NCI-H1048 (cell line): ENCODE results near the gene AGRN.

Experiments
- DNase-seq: peaks from one replicate; lab custom pipeline; 2025; lab: John Stamatoyannopoulos, UW

The AGRN gene

DNA sequence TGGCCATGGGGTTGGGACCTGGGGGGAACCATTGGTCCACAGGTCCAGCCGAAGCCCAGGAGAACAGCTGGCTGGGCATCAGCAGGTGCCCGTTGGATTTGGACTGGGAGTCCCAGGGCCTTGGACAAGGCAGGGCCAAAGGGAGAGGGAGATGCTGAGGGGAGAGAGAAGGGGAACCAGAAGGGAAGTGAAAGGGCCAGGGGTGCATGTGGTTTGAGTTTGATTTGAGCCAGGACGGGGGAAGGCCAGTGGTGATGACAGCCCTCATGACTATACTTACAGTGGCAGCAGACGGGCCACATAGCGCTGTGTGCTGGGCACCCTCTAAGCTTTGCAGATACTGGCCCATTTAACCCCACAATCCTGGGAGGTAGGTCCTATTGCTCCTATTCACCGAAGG is 18.8 kb downstream of the AGRN start:
- no peak for DNase-seq

DNA sequence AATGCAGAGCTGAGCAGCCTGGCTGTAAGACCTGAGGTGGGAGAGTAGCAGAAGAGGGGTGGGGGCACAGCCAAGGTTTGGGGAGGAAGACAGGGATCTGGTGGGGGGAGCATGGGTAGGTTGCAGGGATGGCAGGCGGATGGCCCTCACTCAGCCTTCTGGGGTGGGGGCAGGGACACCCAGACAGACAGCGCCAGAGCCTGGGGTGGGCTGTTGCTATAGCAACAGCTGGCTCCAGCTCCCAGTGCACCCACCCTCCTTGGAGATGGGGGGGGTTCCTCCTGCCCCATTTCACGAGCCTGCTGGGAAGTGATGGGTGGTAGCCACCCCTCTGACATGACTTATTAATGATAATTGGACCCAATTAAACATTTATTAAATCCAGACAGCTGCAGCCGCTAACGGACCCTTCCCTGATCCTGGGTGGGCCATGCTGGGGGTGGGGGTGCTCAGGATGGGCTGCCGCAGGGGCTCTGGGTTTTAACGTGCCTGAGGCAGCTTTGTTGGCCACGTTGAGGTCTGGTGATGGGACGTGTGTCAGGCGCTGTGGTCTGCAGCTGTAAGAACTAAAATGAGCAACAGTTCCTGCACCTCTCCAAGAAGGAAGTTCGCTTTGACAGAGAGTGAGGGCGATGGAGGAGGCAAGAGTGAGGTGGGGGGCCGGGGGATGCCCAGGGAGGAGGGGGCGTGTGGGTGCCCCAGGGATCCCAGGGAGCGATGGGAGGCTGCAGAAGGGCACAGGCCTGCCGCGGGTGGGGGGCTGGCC is 19.4 kb downstream of the AGRN start:
- no peak for DNase-seq

DNA sequence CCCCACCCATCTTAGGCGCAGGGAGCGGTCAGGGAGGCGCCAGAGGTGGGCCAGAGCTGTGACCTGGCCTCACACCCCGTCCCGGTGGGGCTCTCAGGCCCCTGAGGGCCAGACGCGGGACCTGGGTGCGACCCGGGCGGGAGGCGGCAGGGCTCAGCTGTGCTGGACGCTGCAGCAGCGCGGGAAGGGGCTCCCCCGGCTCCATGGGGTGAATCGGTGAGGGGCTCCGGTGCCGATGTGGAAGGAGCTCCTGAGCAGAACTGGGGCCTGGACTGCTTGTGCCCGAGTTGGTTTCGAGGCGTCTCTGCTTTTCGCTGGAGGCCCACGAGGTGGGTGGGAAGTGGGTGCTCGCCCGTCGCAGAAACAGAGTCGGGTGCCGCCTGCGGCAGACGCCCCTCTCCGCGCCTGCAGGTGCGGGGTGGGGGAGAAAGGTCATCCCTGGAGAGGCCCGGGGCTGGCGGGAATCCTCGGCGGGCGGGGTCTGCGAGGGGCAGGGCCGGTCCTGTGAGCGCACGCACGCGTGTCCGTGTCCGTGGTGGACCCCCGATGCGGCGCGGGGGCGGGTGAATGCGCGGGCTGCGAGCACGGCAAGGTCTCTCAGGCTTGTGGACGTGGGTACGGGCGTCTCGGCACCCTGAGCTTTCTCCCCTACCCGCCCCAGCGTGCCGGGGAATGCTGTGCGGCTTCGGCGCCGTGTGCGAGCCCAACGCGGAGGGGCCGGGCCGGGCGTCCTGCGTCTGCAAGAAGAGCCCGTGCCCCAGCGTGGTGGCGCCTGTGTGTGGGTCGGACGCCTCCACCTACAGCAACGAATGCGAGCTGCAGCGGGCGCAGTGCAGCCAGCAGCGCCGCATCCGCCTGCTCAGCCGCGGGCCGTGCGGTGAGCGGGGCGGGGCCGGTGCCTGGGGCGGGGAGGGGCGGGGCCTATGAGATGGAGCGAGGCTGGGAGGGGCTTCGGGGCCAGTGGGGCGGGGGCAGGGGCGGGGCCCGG is 20.4 kb downstream of the AGRN start:
- peak; percentile 76 for DNase-seq

DNA sequence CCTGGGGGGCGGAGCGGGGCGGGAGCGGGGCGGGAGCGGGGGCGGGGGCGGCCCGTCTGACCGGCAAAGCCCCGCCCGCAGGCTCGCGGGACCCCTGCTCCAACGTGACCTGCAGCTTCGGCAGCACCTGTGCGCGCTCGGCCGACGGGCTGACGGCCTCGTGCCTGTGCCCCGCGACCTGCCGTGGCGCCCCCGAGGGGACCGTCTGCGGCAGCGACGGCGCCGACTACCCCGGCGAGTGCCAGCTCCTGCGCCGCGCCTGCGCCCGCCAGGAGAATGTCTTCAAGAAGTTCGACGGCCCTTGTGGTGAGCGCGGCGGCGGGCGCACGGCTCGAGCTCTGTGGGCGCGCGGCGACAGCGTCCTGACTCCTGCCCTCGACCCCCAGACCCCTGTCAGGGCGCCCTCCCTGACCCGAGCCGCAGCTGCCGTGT is 21.2 kb downstream of the AGRN start:
- DNase-seq, result no peak

DNA sequence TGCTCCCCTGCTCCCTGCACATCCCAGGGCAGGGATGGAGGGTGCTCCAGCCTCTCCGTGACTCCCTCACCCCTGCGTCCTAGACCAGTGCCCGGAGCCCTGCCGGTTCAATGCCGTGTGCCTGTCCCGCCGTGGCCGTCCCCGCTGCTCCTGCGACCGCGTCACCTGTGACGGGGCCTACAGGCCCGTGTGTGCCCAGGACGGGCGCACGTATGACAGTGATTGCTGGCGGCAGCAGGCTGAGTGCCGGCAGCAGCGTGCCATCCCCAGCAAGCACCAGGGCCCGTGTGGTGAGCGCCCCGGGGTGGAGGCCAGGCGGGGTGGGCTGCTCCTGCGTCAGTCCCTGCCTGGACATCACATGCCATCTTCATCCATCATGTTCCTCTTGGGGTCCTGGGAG is 22.0 kb downstream of the AGRN start:
- DNase-seq, result no peak

DNA sequence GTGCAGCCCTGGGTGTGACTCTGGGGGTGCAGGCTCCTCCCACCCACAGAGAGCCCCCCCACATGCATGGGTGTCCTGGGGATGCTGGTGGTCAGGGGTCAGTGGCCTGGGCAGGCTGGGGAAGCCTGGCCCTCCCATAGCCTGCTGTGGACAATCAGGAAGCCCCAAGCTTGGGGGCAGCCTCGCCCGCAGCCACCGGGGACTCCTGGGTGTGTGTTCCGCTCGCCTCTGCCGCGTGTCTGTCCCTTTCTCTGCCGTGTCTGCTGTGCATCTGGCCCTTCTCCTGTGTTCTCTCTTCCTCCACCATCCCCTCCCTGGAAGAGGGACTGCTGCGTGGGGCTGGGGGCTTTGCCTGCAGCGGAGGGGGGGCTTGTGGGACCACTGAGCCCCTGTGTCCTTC is 22.9 kb downstream of the AGRN start:
- DNase-seq, result no peak

DNA sequence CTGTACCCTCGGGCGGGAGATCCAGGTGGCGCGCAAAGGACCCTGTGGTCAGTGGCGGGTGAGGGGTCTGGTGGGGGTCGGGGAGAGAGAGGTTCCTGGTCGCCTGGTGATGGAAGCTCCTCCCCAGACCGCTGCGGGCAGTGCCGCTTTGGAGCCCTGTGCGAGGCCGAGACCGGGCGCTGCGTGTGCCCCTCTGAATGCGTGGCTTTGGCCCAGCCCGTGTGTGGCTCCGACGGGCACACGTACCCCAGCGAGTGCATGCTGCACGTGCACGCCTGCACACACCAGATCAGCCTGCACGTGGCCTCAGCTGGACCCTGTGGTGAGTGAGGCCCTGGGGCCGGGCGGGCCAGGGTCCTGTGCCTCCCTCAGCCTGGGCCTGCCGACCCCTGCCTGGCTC is 23.5 kb downstream of the AGRN start:
- no peak for DNase-seq

DNA sequence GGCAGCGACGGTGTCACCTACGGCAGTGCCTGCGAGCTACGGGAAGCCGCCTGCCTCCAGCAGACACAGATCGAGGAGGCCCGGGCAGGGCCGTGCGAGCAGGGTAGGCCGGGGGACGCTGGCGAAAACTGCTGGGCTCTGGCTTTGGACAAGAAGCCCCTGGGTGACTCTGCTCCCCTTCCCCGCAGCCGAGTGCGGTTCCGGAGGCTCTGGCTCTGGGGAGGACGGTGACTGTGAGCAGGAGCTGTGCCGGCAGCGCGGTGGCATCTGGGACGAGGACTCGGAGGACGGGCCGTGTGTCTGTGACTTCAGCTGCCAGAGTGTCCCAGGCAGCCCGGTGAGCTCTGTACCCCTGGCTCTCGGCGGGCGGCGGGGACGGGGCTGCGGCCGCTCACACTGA is 24.0 kb downstream of the AGRN start:
- no peak for DNase-seq

DNA sequence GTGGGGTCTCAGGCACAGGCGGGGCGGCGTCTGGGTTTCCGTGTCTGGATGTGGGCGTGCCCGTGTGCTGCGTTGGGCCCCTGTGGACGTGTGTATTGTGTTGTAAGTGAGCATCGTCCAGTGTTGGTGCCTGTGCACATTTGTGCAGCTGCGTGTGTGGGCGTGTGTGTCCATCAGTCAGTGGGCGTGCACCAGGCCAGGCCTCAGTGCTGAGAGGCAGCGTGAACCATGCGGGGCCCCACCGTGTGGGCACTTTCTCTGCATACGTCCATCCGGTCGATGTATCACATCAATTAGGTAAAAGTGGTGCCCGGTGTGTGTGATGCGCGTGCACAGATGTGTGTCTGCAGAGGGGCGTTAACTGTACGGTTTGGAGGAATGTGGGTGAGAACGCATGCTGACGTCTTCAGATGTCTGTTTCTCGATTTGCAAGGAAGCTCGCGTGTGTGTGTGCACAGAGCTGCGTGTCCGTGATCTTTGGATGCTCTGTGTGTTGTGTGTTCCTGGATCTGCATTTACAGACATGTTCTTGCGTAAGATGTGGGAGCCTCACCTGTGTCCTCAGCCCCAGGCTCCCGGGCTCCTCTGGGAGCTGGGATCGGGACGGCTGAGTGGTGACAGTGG is 24.6 kb downstream of the AGRN start:
- DNase-seq, result no peak

DNA sequence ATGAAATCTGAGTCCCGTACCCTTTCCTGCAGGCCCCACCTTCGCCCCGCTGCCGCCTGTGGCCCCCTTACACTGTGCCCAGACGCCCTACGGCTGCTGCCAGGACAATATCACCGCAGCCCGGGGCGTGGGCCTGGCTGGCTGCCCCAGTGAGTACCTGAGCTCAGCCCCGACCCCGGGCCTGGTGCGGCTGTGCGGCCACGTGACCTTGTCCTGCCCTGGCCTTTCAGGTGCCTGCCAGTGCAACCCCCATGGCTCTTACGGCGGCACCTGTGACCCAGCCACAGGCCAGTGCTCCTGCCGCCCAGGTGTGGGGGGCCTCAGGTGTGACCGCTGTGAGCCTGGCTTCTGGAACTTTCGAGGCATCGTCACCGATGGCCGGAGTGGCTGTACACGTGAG is 25.2 kb downstream of the AGRN start:
- DNase-seq, result no peak

DNA sequence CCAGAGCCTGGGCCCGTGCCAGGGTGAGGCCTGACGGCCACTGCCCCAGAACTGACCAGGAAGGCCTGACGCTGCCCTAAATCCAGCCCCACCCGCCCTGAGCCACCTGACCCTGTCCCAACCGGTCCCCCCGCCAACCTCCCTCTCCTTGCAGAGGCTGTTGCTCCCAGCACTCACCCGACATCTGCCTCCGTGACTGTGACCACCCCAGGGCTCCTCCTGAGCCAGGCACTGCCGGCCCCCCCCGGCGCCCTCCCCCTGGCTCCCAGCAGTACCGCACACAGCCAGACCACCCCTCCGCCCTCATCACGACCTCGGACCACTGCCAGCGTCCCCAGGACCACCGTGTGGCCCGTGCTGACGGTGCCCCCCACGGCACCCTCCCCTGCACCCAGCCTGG is 26.3 kb downstream of the AGRN start:
- DNase-seq, result no peak

DNA sequence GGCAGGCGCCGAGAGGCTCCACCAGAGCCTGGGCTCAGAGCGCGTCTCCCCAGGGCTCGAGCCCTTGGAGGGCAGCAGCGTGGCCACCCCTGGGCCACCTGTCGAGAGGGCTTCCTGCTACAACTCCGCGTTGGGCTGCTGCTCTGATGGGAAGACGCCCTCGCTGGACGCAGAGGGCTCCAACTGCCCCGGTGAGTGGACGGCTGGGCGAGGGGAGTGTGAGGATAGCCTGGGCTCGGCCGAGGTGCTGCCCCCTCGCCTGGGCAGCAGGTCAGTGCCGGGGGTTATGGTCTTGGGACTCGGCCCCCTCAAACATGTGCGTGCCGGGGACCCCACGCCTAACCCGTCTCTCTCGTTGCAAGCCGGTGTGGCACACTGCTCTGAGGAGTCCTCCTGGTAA is 26.8 kb downstream of the AGRN start:
- DNase-seq, result no peak

DNA sequence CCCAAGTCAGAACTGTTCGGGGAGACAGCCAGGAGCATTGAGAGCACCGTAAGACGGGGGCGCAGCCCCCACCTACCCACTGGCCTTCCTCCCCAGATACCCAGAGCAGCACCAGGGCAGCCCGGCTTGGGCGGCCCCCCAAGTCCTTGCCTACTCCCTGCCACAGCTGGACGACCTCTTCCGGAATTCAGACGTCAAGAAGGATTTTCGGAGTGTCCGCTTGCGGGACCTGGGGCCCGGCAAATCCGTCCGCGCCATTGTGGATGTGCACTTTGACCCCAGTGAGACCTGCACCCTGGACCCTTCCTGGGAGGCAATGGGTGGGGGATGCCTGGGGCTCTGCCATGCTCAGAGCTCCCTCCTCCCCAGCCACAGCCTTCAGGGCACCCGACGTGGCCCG is 27.5 kb downstream of the AGRN start:
- DNase-seq, result no peak

DNA sequence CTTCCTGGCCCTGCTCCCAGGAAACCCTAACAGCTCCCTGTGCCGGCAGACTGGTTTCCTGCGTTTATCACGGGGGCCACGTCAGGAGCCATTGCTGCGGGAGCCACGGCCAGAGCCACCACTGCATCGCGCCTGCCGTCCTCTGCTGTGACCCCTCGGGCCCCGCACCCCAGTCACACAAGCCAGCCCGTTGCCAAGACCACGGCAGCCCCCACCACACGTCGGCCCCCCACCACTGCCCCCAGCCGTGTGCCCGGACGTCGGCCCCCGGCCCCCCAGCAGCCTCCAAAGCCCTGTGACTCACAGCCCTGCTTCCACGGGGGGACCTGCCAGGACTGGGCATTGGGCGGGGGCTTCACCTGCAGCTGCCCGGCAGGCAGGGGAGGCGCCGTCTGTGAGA is 28.0 kb downstream of the AGRN start:
- no peak for DNase-seq

DNA sequence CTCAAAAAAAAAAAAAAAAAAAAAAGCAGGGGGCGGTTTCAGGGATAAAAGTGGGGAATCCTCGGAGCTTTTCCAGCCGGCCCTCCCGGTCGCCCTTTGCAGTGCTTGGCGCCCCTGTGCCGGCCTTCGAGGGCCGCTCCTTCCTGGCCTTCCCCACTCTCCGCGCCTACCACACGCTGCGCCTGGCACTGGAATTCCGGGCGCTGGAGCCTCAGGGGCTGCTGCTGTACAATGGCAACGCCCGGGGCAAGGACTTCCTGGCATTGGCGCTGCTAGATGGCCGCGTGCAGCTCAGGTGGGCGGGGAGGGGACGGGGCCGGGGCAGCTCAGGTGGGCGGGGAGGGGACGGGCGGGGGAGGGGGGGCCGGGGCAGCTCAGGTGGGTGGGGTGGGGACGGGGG is 28.8 kb downstream of the AGRN start:
- no peak for DNase-seq

DNA sequence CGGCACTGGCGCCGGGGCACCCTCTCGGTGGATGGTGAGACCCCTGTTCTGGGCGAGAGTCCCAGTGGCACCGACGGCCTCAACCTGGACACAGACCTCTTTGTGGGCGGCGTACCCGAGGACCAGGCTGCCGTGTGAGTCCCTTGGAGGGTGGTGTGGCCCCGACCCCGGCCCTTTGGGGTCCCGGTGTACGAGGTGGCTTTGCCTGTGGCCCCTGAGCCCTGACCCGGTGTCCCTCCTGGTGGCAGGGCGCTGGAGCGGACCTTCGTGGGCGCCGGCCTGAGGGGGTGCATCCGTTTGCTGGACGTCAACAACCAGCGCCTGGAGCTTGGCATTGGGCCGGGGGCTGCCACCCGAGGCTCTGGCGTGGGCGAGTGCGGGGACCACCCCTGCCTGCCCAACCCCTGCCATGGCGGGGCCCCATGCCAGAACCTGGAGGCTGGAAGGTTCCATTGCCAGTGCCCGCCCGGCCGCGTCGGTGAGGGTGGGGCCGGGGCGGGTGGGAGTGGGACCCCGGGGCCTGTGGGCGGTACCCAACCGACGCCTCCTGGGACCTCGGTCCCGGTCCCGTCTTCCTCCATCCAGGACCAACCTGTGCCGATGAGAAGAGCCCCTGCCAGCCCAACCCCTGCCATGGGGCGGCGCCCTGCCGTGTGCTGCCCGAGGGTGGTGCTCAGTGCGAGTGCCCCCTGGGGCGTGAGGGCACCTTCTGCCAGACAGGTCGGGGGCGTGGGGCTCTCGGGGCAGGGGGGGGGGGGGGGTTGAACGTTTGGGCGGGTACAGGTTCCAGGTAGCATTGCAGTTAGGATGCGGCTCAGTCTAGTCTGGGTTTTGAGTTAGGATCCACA is 29.6 kb downstream of the AGRN start:
- no peak for DNase-seq

DNA sequence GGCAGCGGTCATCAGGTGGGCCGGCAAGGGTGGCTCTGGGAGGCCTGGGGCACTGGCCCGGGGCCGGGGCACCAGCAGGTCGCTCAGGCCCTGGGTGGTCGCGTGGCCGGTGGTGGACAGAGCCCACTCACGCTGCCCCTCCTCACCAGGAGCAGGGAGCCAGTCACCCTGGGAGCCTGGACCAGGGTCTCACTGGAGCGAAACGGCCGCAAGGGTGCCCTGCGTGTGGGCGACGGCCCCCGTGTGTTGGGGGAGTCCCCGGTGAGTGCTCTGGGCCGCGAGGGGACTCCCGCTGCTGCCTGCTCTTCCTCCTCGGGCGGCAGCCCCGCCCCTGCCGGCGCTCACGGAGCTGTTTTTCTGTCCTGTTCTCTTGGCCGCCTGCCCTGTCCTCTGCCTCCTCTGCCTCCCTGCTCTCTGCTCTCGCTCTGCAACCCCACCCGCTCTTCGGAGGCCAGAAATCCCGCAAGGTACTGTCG is 30.7 kb downstream of the AGRN start:
- no peak for DNase-seq

DNA sequence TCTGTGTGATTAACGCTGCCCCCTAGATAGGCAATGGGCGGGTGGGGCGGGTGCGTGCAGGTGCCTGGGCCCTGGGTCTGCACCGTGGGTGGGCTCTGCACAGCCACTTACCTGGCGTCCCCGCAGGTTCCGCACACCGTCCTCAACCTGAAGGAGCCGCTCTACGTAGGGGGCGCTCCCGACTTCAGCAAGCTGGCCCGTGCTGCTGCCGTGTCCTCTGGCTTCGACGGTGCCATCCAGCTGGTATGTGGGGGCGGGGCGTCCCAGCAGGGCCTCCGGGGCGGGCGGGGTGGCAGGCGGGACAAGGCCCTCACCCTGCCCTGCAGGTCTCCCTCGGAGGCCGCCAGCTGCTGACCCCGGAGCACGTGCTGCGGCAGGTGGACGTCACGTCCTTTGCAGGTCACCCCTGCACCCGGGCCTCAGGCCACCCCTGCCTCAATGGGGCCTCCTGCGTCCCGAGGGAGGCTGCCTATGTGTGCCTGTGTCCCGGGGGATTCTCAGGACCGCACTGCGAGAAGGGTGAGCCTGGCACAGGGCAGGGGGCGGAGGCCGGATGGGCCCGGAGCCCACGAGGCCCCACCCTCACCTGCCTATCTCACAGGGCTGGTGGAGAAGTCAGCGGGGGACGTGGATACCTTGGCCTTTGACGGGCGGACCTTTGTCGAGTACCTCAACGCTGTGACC is 31.3 kb downstream of the AGRN start:
- no peak for DNase-seq

DNA sequence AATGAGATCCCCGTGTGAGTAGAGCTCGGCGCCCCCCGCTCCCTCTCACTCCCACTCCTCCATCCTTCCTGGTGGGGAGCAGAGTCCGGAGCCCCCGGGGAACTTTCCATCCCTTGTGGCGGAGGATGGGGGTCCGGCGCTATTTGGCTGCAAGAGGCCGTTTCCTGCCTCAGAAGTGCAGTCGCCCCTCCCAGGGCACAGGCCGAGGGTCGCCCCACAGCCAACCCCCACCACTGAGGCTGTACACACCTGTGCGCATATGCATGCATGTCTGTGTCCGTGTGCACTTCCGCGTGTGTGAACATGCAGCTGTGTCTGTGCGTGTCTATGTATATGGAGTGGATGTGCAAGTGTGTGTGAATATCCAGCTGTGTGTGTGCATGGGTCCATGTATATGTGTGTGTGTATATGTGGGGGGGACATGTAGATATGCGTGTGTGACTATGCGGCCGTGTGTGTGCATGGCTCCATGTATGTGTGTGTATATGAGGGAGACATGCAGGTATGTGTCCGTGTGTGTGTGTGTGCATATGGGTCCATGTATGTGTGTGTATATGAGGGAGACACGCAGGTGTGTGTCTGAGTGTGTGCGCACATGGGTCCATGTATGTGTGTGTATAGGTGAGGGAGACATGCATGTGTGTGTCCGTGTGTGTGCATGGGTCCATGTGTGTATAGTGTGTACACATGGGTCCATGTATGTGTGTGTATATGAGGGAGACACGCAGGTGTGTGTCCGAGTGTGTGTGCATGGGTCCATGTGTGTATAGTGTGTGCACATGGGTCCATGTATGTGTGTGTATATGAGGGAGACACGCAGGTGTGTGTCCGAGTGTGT is 32.3 kb downstream of the AGRN start:
- DNase-seq, result no peak

DNA sequence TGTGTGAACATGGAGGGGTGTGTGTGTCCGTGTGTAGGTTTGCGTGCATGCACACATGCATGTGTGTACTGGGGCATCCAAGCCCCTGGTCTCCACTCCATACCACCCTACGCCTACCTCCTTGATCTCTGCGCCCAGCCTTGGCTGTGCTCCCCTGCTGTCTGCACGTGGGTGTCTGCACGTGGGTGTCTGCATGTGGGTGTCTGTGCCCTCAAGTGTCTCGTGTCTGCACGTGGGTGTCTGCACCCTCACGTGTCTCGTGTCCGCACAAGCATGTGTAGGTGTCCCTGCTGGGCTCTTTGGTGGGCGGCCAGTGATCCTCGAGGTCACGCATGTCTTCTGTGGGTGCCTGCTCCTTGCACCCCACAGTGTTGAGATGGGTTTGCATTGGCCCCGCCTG is 33.1 kb downstream of the AGRN start:
- no peak for DNase-seq
